CD4-positive, alpha-beta T cell treated with Interleukin-6 at 100 ng/mL for 8 hours (primary cell): ENCODE measurements around the gene ZNF407.

ENCODE experiments used
- DNase-seq: peaks from one replicate; pipeline ENCODE4 v3.0.0-alpha.2; 2020; ENCODE audit warnings: mixed read lengths, low spot score

Gene ZNF407

DNA sequence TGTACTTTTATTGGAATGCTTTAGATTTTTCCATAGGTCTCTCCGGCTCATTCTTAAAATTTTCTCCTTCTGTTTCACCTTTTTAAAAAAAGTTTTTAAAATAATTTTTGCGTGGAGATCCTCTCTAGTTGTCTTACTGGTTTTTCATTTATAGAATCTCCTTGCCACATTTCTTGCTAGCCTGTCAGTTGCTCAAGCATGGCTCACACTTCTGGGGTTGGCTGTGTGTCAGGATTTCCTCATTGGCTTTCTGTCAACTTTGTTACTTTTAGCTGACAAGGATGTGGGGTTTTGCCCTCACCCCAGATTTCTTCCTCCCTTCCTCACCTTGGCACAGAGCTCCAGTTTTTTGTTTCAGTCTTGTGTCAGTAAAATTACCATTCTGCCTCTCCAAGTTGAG, 124.6 kb downstream of the ZNF407 start:
- no peak for DNase-seq

DNA sequence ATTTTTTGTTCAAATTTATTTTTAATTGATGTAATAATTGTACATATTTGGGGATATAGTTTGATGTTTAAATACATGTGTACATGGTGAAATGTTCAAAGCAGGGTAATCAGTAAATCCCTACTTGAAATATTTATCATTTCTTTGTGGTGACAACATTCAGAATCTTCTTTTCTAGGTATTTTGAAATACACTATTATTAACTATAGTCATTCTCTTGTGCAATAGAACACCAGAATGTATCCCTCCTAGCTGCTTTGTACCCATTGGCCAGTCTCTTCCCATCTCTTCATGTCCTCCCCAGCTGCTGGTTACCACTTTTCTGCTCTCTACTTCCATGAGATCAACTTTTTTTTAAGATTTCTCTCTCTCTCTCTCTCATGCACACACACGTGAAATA, 126.5 kb downstream of the ZNF407 start:
- DNase-seq: no peak

- DNase-seq: no peak
Measured at GRCh38 chr18:74725690-74726089, 128.0 kb downstream of the ZNF407 start.

- DNase-seq: no peak
Measured at GRCh38 chr18:74728586-74728985, 130.9 kb downstream of the ZNF407 start.

DNA sequence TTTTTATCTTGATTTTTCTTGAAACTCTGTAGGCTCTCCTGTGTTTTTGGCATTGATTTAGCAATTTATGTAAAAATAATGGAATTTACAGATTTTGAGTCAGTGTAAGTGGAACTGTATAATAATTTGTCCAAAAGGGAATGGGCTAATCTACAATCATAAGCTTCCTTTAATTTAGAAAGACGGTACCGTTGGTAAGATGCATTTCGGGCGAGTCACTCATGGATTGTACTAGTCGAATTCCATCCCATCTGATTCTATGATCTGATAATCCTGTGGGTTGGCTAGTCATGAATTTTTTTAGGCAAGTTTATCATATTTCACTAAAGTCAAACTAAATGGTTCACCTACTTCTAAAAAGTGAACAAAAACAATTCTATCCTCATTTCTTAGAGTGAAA, 133.4 kb downstream of the ZNF407 start:
- DNase-seq: no peak

DNA sequence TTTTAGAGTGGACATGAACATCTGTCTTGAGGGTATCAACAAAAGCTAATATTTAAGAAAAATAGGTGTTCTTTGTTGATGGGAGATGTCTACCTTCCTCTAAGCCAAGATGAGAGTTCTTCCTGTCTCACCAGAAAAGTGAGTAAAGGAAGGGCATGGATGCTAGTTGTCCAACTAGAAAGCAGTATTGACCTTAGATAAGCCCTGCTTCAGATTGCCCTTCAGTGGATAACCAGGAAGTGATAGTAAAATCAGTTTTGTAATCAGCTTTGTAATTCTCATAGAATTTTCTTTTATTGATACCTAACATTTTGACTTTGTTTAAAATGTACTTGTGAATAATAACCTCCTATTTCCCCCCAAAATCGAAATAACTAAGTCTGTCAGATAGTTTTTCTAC, 134.7 kb downstream of the ZNF407 start:
- DNase-seq: no peak

DNA sequence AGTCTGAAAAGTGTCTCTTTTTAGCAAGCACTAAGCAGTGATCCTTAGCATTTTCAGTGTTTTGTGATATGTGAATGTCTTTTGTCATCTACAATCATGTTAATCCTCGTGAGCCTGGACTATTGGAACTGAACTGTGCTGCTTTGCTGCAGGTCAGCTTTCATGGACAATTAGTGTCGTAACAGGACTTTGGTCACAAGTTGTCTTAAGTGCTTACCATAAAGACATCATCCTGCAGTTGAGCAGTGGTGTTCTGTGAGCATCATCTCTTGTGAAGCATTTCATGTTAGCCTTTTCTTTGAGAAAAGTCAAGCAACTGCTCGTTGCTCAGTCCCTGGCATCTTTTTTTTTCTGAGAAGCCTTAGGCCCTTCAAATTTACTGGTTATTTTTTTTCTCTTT, 135.9 kb downstream of the ZNF407 start:
- no peak for DNase-seq

DNA sequence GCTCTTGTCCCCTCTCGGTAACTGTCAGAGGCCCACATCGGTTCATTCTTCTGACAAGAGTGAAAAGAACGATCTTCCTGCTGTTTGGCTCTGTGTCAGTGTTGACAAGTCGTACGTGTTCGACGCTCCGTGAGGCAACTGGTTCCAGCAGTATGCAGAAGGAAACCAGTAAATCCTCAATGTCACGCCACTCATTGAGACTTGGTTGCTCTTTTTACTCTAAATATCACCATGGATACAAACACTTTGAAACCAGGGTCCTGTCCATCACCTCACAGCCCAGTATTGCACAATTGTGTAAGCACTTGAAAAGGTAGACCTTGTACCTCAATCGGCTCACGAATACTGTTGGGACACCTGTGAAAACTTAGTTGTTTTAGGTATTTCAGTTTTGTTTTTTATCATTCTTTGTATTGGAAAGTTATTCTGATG, 136.4 kb downstream of the ZNF407 start:
- no peak for DNase-seq

DNA sequence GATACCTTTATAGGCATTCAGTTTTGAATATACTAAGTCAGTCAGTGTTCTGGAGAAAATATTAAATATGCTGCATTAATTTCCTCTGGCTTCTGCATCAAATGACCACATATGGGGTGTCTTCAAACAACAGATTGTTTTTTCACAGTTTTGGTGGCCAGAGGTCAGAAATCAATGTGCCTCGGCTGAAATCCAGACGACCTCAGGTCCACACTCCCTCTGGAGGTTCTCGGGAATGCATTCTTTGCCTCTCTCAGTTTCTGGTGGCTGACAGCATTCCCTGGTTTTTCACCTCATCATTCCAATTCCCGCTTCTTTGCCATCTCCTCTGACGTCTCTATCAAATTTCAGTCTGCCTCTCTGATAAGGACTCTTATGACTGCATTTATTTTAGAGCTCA, 142.3 kb downstream of the ZNF407 start:
- no peak for DNase-seq

DNA sequence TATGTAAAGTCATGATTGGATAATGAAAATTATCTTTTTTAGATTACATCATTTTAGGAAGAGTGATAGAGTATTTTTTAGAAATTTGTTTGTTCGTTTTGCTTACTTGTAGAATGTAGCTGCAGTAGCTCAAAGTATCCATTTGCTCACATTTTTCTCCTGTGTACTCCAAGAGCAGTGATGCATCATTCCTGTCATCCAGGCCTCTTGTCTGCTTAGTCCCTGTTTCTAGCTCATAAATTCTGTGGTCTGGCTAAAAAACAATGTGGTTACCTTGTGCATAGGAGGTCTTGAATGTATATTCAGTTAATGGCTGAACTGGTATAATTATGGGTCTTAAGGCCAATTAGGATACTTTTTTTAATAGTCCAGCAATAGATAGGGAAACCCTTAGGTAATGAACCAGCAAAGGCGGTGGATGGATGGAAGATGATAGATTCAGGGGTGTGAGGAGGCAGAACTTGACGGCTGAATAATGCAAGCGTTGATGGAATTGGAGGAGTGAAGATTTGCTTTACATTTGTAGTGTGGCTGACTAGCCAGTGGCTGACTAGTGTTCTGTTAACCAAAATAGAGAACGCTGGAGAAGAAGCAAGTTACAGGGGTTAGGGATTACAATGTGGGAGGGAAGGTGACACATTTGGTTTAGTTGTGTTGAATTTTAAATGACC, 145.0 kb downstream of the ZNF407 start:
- no peak for DNase-seq

DNA sequence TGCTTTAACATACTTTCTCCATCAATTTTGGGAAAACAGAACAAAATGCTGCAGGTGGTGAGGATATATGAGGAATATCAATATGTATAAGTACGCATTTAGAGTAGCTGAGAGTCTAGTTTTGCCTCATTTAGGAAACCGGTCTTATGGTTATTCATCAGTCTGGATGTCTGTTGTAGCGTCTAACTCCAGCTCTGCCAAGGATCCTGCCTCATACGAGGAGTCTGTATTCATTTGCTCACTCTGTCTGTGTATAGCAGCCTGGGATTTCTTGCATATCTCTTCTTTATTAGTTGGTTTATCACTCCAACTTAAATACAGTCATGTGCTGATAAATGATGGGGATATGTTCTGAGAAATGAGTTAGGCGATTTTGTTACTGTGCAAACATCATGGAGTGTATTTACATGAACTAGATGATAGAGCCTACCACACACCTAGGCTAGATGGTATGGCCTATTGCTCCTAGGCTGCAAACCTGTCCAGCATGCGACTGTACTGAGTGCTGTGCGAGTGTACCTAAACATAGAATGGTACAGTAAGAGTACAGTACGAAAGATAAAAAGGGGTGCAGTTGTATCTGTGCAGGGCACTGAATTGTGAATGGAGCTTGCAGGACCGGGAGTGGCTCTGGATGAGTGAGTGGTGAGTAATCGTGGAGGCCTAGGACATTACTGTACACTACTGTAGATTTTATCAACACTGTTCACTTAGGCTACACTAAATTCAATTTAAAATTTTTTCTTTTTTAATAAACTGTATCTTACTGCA, 148.1 kb downstream of the ZNF407 start:
- no peak for DNase-seq

GRCh38 chr18:74748809-74749208, 151.1 kb downstream of the ZNF407 start:
- no peak for DNase-seq

GRCh38 chr18:74758995-74759394, 161.3 kb downstream of the ZNF407 start:
- DNase-seq: no peak

- no peak for DNase-seq
Measured at GRCh38 chr18:74760026-74760425, 162.4 kb downstream of the ZNF407 start.

DNA sequence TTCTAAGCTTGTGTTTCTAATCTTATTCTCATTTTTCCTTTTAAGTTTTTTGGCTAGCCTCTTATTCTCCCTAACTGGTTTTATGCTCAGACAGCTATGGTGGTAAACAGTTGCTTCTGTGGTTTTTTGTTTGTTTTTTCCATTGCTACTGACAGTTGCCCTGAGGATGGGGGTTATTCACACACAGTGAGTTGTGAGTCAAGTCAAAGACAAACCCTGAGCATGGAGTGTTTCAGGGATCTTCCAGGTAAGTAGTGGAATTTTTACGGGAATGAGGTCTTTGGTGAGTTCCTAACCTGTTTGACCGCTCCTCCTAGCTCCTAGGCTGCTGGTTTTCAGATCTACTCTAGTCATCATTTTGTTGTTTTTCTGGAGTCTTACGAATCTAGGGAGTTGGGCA, 162.8 kb downstream of the ZNF407 start:
- no peak for DNase-seq

DNA sequence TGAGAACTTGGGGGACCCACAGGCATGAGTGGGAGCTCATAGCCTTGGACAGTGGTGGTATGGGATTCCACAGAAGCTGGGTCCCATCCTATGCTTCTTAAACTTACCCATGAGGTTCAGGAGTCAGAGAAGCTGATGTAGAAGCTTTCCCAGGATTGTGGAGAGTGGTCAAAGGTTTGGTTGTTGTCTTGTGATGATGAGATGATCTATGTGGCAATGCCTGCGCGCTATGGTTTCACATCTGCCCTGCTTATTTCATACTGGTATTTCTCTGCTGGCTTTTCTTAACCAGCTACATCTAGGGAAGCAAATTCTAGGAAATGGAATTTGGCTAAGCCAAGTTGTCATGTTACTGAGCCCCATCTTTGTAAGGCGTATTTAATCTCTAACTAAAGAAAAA, 168.6 kb downstream of the ZNF407 start:
- no peak for DNase-seq

- DNase-seq: no peak
Measured at GRCh38 chr18:74768096-74768495, 170.4 kb downstream of the ZNF407 start.

DNA sequence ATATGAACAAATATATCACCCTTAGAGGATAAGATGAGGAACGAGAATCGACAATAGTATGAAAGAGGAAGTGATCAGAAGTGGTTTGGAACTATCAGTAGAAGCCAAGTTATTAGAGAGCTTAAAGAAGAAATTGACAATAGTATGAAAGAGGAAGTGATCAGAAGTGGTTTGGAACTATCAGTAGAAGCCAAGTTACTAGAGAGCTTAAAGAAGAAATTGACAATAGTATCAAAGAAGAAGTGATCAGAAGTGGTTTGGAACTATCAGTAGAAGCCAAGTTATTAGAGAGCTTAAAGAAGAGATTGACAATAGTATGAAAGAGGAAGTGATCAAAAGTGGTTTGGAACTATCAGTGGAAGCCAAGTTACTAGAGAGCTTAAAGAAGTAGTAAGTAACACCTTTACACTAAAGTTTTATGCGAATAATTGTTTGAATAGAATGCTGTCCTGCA, 175.5 kb downstream of the ZNF407 start:
- no peak for DNase-seq

- no peak for DNase-seq
Measured at GRCh38 chr18:74774486-74774885, 176.8 kb downstream of the ZNF407 start.

DNA sequence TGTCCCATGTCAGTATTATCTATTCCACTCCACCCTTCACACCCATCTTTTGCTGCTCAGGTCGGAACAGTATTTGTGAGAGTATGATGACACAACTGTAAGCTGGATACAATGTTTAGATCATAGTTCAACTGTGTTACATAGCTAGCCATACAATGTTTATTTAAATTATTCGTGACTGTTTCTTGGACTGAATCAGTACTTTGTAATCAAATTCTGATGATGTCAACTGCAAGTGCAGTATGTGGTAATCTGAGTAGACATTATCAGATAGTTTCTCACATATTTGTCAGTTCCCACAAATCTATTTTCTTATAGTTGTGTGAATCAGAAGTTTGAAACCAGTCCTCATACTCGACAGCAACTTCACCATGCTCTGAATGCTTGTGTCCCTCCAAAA, 177.6 kb downstream of the ZNF407 start:
- no peak for DNase-seq

DNA sequence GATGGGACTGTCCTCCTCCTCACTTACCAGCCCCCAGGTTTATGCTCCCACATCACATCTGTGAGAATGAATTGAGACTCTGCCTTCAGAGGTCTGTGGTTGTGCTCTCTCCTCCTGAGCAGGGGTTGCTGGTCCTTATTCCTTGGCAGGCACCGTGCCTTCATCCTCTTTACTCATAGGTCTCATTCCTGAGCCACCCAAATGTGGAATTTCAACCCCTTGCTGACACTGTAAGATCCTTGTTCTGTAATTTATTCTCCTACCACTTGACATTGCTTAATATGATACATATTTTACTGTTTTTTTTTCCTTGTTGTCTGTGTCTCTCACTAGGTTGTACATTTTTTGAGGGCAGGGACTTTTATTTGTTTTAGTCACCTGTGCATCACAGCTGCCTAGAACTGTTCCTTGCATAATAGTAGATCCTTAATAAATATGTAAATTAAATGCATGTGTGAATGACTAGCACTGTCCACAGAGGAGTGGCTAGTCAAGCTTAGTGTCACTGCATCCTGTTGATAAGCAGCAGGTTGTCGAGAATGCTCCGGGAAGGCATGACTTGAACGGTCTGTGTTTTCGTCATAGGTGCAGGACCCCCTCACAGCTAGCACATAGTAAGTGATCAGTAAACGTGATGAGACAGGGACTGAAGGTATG, 180.6 kb downstream of the ZNF407 start:
- DNase-seq: no peak

DNA sequence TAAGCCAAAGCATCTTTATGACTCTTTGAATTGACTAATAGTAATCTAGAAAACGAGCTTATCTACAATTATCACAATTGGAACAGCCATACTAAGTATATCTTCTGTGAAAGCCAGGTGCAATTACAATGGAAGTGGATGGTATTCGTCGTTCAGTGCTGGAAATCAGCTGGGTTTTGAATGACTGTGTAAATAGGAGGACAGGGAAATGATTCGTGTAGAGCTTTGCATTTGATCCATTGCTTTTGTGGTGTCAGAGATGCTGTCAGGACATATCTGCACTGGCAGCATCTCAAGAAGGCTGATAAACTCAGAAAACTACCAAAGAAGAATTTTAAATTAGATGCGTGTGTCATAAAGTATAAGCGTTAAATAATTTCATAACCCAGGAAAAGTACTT, 187.1 kb downstream of the ZNF407 start:
- no peak for DNase-seq

DNA sequence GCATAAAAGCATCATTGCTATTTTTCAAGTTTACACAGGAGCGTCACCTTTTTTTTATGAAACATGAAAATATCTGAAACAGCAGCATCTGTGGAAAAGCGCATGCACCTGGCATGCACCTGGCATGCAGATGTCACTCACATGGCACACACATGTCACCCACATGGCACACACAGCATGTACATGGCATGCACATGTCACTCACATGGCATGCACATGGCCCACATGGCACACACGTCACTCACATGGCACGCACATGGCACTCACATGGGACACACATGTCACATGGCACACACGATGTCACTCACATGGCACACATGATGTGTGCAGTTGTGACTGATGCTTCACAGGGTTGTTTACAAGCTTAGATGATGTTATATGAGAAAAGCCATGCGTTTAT, 188.0 kb downstream of the ZNF407 start:
- no peak for DNase-seq
